HG02870 (cell line): ENCODE measurements around the gene PEMT.
A peak's percentile ranks its signal among the peaks of the same experiment; 100 is the strongest.
"Not testable (repeated sequence)": the region's sequence is repeated elsewhere in the genome, so short reads cannot be mapped to it uniquely, and the experiment has no call there.

Experiments used
- ATAC-seq: cut with Tn5 transposase; IDR thresholded peaks from one replicate; pipeline ENCODE4 v1.9.1; 2021; ENCODE audit warnings: mild to moderate bottlenecking, moderate library complexity; ENCODE audit not compliant: unreplicated experiment

The PEMT gene

DNA sequence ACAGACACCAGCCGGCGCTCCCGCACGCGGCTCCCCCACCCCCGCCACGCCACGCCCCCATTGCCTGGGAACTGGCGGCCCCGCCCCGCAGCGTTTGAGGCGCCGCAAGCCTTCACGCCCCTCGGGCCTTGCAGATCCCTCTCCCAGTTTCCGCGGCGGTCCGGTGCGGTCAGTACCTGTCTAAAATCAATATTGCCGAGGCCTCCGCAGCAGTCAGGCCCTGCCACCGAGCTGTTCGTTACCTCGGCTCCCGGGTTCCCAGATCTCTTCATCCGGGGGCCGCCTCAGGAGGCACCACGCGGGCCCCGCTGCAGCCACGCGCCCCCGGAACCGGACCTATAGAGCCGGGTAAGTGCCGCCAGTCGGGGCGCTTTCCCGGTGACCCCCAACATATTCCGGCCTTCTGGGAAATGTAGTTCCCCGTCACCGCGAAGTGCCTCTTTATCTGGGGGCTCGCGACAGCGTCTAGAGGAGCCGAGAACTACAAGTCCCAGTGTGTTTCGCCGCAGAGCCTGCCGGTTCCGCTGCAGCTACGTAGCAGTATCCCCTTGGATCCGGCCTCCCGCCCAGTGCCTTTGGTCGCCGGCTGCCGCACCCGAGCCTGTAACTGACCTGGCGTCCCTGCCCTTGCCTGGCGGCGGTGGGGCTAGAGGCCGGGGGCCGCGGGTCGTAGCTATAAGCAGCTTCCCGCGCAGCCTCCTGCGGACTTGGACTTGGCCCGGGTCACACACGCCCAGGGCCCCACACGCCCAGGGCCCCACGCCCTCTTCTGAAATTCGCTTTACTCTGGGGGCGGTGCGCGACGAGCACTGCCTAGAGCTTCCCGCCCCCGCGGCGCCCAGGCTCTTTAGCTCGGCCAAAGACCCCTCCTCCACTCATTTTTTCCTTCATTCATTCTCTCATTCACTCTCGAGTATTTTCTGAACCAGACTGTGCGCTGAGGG lies at the start of gene PEMT:
PEMT (minus strand) TSS at position 354 of the 944 bp plus-strand sequence; CDS start at position 272, 82 bp downstream.
- ATAC-seq = peak; percentile 93

DNA sequence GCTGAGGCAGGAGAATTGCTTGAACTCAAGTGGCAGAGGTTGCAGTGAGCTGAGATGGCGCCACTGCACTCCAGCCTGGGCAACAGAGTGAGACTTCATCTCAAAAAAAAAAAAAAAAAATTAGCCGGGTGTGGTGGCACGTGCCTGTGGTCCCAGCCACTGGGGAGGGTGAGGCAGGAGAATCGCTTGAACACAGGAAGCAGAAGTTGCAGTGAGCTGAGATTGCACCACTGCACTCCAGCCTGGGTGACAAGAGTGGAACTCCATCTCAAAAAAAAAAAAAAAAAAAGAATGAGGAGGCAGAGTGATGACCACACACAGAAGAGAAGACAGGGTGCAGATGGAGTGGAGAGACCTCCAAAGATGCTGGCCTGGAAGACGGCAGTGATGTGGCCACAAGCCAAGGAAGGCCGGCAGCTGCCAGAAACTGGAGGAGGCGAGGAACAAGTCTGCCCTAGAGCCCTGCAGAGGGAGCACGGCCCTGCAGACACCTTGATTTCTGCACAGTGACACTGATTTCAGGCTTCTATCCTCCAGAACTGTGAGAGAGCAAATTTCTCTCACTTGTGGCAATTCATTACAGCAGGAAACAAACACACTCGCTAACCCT lies 48.3 kb upstream of the PEMT start:
- not testable (repeated sequence) for ATAC-seq

DNA sequence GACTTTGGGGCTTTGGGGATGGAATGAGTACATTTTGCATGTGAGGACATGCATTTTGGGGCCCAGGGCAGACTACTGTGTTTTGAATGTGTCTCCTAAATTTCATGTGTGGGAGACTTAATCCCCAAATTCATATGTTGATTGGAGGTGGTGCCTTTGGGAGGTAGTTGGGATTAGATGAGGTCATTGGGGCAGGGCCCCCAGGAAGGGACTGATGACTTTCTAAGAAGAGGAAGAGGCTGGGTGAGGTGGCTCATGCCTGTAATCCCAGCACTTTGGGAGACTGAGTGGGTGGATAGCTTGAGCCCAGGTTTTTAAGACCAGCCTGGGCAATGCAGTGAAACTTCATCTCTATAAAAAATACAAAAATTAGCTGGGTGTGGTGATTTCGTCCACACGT lies 47.0 kb upstream of the PEMT start:
- ATAC-seq = no peak

DNA sequence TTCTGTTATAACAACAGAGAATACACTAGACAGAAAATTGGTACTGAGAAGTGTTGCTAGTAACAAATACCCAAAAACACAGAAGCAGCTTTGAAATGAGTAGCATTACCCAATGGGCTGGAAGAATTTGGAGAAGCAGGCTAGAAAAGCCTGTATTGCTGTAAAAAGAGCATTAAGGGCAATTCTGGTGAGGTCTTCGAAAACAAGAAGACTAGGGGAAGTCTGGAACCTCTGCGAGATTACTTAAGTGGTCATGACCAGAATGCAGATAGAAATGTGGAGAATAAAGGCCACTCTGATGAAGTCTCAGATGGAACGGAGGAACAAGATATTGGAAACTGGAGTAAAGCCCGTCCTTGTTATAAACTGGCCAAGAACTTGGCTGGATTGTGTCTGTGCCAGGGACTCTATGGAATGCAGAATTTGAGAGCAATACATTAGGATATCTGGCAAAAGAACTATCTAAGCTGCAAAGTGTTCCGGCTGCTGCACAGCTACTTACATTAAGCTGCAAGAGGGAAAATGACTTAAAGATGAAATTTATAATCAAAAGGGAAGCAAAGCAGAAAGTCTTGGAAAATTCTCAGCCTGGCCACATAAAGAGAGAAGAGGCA lies 44.9 kb upstream of the PEMT start:
- ATAC-seq = no peak

GRCh38 chr17:17635537-17636271 lies 44.2 kb upstream of the PEMT start:
- ATAC-seq = not testable (repeated sequence)

GRCh38 chr17:17635126-17635525 lies 43.6 kb upstream of the PEMT start:
- no peak for ATAC-seq

DNA sequence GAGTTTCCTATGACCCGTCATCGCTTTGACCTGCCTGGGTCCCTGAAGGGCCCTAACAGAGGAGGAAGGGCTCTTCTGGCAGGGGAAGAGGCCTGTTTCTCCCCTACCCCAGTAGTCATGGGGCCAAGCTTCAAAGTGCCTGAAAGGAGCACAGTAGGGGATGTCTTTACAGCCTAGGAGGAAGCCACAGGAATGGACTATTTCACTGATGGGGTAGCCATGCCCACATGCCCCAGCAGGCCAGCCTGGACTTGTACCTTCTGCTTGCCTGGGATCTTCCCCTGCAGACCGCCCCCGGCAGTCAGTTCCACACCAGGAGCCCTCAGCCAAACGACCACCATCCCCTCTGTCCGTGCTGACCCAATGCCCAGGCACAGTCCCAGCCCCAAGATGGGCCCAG lies 41.8 kb upstream of the PEMT start:
- no peak for ATAC-seq

DNA sequence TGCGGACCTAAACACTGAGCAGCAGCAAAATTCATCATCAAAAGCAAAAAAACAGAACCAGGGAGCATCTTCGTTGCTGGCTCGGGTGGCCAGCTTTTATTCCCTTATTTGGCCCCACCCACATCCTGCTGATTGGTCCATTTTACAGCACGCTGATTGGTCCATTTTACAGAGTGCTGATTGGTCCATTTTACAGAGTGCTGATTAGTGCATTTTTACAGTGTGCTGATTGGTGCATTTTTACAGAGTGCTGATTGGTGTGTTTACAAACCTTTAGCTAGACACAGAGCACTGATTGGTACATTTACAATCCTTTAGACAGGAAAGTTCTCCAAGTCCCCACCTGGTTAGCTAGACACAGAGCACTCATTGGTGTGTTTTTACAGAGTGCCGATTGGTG lies 41.2 kb upstream of the PEMT start:
- ATAC-seq = not testable (repeated sequence)

GRCh38 chr17:17628388-17629008 lies 37.0 kb upstream of the PEMT start:
- no peak for ATAC-seq

DNA sequence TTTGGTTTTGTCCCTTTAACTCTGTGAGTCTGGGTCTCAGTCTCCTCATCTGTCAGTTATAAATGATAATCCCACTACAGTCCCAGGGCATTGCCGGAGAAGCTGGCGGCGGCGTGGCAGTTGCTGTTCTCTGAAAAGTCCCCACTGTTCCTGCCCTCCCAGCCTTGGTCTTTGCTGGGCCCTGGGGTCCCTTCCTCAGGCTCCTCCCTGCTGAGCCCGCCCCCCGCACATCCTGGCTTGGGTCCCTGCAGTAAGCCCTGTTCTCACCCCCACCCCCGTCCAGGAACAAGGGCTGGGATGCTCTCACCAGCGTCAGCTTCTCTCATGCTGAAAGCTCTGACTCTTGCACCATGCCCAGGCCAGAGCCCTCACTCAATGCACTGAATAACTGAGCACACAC lies 35.3 kb upstream of the PEMT start:
- no peak for ATAC-seq

- no peak for ATAC-seq
Measured at GRCh38 chr17:17626151-17626805, 34.8 kb upstream of the PEMT start.

- ATAC-seq = no peak
Measured at GRCh38 chr17:17624741-17625140, 33.2 kb upstream of the PEMT start.

GRCh38 chr17:17623904-17624303 lies 32.4 kb upstream of the PEMT start:
- ATAC-seq = no peak

DNA sequence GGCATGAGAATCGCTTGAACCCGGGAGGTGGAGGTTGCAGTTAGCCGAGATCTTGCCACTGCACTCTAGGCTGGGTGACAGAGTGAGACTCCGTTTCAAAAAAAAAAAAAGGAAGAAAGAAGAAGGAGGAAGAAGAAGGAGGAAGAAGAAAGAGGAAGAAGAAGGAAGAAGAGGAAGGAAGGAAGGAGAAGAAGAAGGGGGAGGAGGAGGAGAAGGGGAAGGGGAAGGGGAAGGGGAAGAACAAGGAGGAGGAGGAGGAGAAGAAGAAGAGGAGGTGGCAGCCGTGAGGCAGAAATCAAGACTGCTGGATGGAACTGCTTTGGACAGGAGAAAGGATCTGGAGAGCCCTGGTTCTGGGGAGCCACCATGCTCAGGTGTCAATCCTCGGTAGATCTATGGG lies 29.7 kb upstream of the PEMT start:
- ATAC-seq = no peak

DNA sequence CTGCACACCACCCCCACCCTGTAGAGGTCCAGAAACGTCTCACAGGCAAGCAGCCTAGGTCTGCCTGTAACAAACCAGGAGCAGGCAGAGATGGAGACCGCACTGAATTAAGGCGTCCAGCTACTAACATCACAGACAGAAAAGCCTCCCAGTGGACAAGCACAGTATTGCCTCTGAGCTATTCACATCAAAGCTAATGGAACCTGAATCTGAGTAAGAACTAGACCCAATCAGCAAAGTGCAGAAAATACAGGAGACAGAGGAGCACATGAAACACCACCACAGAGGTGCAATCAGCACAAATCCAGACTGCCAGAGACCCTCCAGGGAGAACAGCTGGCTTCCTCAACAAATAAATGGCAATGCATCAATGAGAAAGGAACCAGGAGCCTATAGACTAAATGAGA lies 22.2 kb upstream of the PEMT start:
- ATAC-seq = peak; percentile 66

DNA sequence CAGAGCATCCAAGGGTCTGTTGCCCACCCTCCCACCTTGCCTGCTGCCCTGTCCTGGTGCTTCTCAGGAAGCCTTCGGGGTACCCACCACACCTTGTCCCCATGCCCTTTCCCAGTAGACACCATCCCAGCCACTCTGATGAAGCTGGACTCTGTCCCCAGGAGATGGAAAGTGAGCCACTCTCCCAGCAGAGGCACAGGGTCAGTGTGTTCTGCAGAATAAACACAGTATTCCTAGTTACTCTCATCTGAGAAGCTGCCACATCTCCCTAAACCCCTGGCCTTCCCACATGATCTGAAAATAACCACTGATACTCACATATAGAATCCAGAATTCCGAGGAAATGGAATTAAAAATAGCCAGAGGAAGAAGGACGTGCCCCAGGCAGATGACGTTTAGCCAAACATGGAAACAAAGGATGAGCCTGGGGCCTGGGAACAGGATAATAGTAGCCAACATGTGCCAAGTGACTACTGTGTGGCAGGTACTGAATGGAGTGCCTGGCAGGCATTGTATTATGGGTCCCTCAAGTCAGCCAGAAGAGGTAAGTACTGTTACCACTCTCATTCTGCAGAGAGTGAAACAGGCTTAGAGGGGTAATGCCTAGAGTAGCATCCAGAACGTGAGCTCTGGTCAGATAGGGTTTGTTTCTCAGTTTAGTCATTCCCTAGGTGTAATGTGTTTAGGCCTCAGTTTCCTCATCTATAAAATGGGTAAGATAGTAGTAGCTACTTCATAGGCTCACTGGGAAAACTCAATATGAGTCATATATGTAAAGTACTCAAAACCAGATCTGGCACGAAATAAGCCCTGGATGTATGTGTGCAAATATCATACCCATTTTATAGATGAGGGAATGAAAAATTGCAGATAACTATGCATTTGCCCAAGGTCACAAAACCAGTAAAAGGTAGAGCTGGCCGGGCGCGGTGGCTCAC lies 20.8 kb upstream of the PEMT start:
- ATAC-seq = no peak

DNA sequence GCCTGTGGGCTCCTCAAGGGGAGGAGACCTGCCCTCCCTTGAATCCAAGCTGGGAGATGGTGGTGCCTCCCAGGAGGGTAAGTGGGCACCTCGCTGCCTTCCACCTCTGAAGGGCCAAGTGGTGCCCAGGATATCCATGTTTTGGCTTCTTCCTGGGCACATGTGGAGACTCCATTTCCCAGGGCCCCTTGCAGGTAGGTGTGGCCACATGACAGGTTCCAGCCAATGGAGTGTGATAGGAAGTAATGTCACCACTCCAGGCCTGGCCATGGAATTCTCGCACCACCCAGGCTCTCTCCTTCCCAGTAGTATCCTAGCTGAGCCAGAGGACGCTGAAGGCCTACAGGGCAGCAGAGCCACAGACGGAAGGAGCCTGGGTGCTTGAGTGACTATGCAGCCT lies 17.6 kb upstream of the PEMT start:
- no peak for ATAC-seq

- ATAC-seq = no peak
Measured at GRCh38 chr17:17606416-17607000, 15.0 kb upstream of the PEMT start.

DNA sequence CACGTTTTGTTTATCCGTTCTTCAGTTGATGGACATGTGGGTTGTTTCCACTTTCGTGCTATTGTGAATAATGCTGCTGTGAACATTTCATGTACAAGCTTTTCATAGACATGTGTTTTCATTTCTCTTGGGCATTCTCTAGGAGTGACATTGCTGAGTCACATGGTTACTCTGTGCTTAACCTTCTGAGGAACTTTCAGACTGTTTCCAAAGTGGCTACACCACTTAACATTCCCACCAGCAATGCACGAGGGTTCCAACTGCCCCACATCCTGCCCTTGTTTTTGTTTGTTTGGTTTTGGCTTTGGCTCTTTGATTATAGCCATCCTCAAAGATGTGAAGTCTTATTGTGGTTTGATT lies 14.2 kb upstream of the PEMT start:
- ATAC-seq = no peak
